ENCODE measurements around the gene CD83.

Gene CD83

DNA sequence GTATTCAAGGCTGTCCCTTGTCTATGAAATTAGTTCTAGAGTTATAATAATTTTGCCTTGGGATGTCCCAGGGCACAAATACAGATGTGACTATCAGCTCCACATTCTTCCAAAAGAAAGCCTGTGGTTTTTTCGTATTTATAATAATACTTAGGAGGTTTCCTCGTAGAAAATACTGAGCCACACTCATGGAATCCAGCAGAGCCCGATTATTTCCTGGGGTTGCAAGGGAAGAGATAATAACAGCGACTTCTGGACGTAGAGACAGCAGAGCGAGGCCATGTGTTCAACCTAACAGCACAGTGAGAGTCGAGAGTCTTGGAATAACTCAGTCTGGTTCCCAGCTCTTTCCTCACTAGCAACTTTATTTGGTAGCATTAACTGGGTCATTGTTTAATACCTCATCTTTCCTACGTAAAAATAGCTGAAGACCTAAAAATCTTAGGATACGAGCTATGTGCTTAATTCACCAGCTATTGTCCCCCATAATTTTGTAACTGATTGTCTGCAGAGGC lies 21.2 kb downstream of the CD83 start:
- H3K4me1 ChIP-seq (ENCODE audit: control insufficient read depth, insufficient read depth, low read length), result peaks cover 13% of the 10 kb centered on the region
- H3K27me3 ChIP-seq (replicated peaks; ENCODE audit: control insufficient read depth, insufficient read depth, low read length), result no peaks in the 10 kb centered on the region
- peaks cover 11% of the 10 kb centered on the region for H3K36me3 ChIP-seq (ENCODE audit: control insufficient read depth, insufficient read depth, low read length, severe bottlenecking)
- no peak for DNase-seq (ENCODE audit: low read depth)
- H3K9me3 ChIP-seq (ENCODE audit: control insufficient read depth, low read length), result no peaks in the 10 kb centered on the region
- no peak overlapping the region for H3K9ac ChIP-seq (ENCODE audit: low read length)
- H3K4me3 ChIP-seq (ENCODE audit: low read length), result no peak overlapping the region

DNA sequence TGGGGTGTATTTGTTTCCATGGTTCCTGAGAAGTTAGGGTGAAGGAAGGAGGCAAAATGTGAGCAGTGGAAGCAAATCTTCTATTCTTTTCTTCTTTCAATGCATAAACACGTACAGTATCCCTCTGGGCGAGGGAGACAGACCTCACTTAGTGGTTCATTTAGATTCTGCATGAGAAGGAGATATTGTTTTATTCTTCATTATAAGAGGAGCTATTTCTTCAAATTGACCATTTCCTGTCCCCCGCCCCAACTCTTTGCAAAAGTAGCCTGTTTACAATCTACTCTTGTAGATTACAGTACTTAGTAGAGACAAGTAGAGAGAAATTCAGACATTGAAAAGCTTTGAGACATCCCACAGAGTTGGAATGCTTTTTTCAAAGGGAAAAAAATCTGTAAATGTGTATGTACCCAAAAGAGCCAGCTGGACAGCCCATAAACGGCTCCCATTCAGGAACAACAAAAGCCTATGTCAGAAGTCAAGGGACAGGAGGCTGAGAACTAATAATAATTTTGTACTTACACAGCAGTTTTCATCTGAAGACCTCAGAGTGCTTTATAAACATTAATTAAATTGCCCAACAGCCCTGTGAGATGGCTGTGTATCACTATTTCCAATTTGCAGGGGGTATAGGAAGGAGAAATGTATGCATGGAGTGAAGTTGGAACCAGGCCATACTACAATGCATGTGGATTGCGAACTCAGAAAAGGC lies 23.9 kb downstream of the CD83 start:
- no peak overlapping the region for H3K4me3 ChIP-seq (ENCODE audit: low read length)
- H3K4me1 ChIP-seq (ENCODE audit: control insufficient read depth, insufficient read depth, low read length), result peaks cover 15% of the 10 kb centered on the region
- H3K9me3 ChIP-seq (ENCODE audit: control insufficient read depth, low read length), result no peaks in the 10 kb centered on the region
- no peaks in the 10 kb centered on the region for H3K36me3 ChIP-seq (ENCODE audit: control insufficient read depth, insufficient read depth, low read length, severe bottlenecking)
- no peak for DNase-seq (ENCODE audit: low read depth)
- no peaks in the 10 kb centered on the region for H3K27me3 ChIP-seq (replicated peaks; ENCODE audit: control insufficient read depth, insufficient read depth, low read length)
- H3K9ac ChIP-seq (ENCODE audit: low read length), result no peak overlapping the region

DNA sequence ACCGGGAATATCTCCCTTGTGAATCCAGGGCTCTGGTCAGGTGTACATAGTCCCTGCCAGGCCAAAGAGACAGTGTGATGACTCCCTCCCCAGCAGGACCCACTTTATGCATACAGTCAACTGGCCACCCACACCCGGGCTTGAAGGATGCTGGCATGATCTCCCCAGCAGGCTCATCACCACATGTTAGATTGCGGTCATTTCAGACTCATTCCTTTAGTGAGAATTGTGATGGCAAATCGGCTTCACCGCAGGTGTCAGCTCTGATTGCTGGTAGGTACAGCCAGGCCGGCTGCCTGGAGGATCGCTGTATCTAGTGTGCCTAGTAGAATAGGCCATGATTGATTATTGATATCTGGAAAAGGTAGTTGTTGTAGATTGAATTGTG lies 24.5 kb downstream of the CD83 start:
- H3K36me3 ChIP-seq (ENCODE audit: control insufficient read depth, insufficient read depth, low read length, severe bottlenecking), result no peaks in the 10 kb centered on the region
- no peaks in the 10 kb centered on the region for H3K9me3 ChIP-seq (ENCODE audit: control insufficient read depth, low read length)
- peaks cover 20% of the 10 kb centered on the region for H3K4me1 ChIP-seq (ENCODE audit: control insufficient read depth, insufficient read depth, low read length)
- no peak overlapping the region for H3K9ac ChIP-seq (ENCODE audit: low read length)
- no peaks in the 10 kb centered on the region for H3K27me3 ChIP-seq (replicated peaks; ENCODE audit: control insufficient read depth, insufficient read depth, low read length)
- H3K4me3 ChIP-seq (ENCODE audit: low read length), result no peak overlapping the region
- DNase-seq (ENCODE audit: low read depth), result no peak

DNA sequence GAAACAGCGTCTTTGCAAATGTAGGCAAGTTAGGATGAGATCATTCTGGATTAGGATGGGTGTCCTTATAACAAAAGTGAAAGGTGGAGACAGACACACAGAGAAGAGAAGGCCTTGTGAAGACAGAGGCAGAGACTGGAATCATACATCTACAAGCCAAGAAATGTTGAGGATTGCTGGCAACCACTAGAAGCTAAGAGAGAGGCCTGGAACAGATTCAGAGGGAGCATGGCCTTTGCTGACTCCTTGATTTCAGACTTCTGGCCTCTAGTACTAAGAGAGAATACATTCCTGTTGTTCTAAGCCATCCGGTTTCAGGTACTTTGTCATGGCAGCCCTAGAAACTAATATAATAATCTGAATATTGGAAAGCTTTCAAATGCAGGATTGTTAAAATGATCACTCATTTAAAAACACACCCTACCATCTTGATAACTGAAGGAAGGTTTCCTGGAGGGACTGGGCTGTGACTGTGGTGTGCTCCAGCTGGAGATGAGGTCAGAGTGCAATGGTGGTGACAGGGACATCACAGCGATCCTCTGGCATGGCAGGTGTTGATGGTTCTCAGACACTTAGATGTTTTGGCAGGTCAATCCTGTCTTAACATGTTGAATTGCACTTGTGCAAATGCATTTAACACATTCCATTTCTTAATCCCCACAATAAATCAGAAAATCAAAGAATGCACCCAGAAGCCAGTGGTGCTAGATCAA lies 25.1 kb downstream of the CD83 start:
- no peak overlapping the region for H3K9ac ChIP-seq (ENCODE audit: low read length)
- no peak overlapping the region for H3K4me3 ChIP-seq (ENCODE audit: low read length)
- no peaks in the 10 kb centered on the region for H3K9me3 ChIP-seq (ENCODE audit: control insufficient read depth, low read length)
- no peak for DNase-seq (ENCODE audit: low read depth)
- H3K4me1 ChIP-seq (ENCODE audit: control insufficient read depth, insufficient read depth, low read length), result peaks cover 26% of the 10 kb centered on the region
- H3K36me3 ChIP-seq (ENCODE audit: control insufficient read depth, insufficient read depth, low read length, severe bottlenecking), result no peaks in the 10 kb centered on the region
- no peaks in the 10 kb centered on the region for H3K27me3 ChIP-seq (replicated peaks; ENCODE audit: control insufficient read depth, insufficient read depth, low read length)

DNA sequence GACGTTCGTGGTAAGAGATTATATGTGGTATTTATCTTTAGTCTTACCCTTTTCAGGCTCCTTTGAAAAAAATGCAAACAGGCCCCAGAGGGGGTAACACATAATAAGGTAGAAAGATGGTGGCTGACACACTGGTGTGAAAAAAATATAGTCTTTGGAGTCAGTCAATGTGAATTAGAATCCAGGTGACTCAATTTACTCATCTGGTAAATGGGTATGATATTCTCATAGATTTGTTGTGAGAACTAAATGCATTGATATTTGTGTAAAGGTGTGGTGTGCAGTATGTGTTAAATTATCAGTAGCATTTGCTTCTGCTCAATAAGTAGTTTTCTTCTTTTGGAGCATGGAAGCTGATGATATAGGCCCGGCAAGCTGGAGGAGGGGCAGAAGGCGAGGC lies 25.7 kb downstream of the CD83 start:
- Histone ChIP-seq H3K36me3 (ENCODE audit: control insufficient read depth, insufficient read depth, low read length, severe bottlenecking) (no peaks in the 10 kb centered on the region), H3K9me3 (ENCODE audit: control insufficient read depth, low read length) (no peaks in the 10 kb centered on the region), H3K9ac (ENCODE audit: low read length) (no peak overlapping the region), H3K27me3 (replicated peaks; ENCODE audit: control insufficient read depth, insufficient read depth, low read length) (no peaks in the 10 kb centered on the region), H3K4me1 (ENCODE audit: control insufficient read depth, insufficient read depth, low read length) (peaks cover 32% of the 10 kb centered on the region), H3K4me3 (ENCODE audit: low read length) (no peak overlapping the region)
- no peak for DNase-seq (ENCODE audit: low read depth)

DNA sequence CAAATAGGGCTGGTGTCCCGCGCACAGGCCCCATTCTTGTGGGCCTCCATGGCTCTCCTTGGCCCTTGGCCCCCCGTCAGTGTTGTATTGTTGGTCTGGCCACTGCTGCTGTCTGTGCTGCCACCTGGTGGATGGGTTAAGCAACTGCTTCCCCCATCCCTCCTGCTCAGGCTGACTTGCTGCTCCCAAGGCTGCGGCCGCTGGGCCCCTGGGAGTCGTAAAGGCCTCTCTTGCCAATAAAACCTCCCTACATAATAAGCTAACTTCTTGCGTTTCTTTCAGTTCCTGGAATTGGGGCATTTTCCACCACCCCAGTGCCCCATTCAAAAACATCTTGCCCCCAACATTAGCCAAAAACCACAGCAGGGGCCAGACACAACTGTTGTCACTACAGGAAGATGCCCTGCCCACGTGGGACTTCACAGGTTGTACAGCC lies 27.1 kb downstream of the CD83 start:
- Histone ChIP-seq H3K27me3 (replicated peaks; ENCODE audit: control insufficient read depth, insufficient read depth, low read length) (no peaks in the 10 kb centered on the region), H3K4me1 (ENCODE audit: control insufficient read depth, insufficient read depth, low read length) (peaks cover 38% of the 10 kb centered on the region), H3K9me3 (ENCODE audit: control insufficient read depth, low read length) (no peaks in the 10 kb centered on the region), H3K9ac (ENCODE audit: low read length) (no peak overlapping the region), H3K4me3 (ENCODE audit: low read length) (no peak overlapping the region), H3K36me3 (ENCODE audit: control insufficient read depth, insufficient read depth, low read length, severe bottlenecking) (no peaks in the 10 kb centered on the region)
- peak; percentile 78 for DNase-seq (ENCODE audit: low read depth)

DNA sequence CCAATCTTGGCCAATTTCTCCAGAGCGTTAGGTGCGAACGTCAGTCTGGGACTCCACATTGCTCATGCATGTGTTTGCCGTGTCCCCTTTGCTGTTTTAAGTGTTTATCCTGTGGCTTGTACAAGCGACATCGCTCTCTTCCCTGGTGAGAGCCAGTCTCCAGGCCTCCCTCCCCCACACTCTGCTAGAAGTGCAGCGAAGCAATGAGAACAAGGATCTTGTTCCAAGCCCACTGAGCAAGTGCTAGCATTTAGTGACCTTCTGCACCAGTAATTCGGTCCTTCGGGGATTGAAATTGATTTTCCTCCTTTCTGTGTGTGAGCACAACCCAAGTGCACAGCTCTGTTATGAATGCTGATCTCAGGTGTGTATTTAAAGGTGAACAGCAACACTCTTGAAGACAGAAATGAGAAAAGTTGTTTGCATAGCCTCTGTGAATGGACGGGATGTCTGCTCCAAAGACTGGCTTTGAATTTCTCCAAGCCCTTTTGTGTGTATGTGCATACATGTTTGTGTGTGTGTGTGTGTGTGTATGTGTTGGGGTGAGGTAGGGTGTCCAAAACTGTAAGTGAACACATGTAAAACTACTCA lies 29.0 kb downstream of the CD83 start:
- no peaks in the 10 kb centered on the region for H3K36me3 ChIP-seq (ENCODE audit: control insufficient read depth, insufficient read depth, low read length, severe bottlenecking)
- no peaks in the 10 kb centered on the region for H3K9me3 ChIP-seq (ENCODE audit: control insufficient read depth, low read length)
- no peak for DNase-seq (ENCODE audit: low read depth)
- H3K27me3 ChIP-seq (replicated peaks; ENCODE audit: control insufficient read depth, insufficient read depth, low read length), result peaks cover 10% of the 10 kb centered on the region
- peaks cover 35% of the 10 kb centered on the region for H3K4me1 ChIP-seq (ENCODE audit: control insufficient read depth, insufficient read depth, low read length)
- H3K9ac ChIP-seq (ENCODE audit: low read length), result no peak overlapping the region
- no peak overlapping the region for H3K4me3 ChIP-seq (ENCODE audit: low read length)

DNA sequence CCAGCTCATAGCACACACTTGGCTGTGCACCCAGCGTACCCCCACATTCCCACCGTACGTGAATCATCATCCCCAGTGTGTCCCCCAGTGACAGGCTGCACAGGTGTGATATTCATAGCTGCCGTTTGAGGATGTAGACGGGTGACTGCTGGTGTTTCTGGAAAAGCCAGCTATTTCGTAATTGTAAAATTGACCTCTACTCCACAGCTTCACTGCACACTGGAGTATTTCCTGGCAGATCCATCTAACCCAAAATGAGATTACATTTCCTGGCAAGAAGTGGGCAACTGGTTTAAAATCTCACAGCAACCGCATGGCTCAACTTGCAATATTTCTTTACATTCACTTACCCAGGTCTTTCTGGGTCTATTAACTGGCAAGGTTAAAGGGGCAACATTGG lies 30.3 kb downstream of the CD83 start:
- Histone ChIP-seq H3K9me3 (ENCODE audit: control insufficient read depth, low read length) (no peaks in the 10 kb centered on the region), H3K9ac (ENCODE audit: low read length) (peak overlapping the region; percentile 7), H3K27me3 (replicated peaks; ENCODE audit: control insufficient read depth, insufficient read depth, low read length) (peaks cover 10% of the 10 kb centered on the region), H3K36me3 (ENCODE audit: control insufficient read depth, insufficient read depth, low read length, severe bottlenecking) (no peaks in the 10 kb centered on the region), H3K4me3 (ENCODE audit: low read length) (no peak overlapping the region), H3K4me1 (ENCODE audit: control insufficient read depth, insufficient read depth, low read length) (peaks cover 26% of the 10 kb centered on the region)
- no peak for DNase-seq (ENCODE audit: low read depth)

DNA sequence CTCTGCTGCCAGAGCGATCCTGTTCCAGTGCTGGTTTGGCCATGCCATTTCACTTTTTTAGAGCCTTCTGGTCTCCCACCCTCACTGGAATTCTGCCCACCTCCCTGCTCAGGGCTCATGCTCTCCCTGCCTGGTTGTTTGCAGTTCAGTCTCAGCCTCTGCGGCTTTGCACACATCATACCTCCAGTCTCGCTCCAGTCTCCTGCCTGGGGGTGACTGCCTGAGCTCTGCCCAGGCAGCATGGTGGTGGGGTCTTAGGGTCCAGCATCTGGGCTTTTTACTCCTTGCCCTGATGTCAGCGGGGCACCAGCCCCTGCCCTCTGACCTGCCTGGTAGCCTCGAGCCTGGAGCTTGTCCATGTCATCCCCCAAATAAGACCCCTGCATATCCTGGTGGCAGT lies 30.9 kb downstream of the CD83 start:
- peak overlapping the region; percentile 7 for H3K9ac ChIP-seq (ENCODE audit: low read length)

DNA sequence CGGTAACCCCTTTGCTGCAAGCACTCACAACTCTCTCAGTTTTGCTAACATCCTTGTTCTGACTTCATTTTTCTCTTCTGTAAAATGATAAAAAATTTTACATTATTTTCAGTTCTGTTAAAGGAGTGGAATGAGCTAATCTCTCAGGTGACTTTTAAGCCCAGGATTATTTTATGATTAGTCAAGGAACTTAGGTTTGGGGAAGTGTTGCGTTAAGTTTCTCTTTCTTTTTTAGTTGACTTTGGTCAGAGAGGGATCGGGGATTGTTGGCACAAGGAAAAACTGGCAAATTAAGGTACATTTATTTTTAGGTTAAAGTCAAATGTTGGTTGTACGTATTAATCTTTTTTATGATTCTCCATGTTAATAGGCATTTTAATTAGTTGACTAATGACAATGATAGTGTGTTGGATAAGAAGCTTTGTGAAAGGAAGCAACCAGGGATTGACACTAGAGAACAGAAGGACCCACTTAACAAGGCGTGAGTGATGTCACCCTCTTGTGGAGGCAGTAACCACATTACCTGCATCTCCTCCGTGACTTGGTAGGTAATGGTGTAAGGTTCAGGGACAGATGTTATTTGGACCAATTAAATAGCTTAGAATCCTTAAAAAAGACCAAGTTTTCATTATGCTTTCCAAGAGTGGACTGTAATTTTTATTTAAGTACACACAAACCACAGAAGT lies 31.6 kb downstream of the CD83 start:
- Histone ChIP-seq H3K36me3 (ENCODE audit: control insufficient read depth, insufficient read depth, low read length, severe bottlenecking) (no peaks in the 10 kb centered on the region), H3K4me3 (ENCODE audit: low read length) (no peak overlapping the region), H3K27me3 (replicated peaks; ENCODE audit: control insufficient read depth, insufficient read depth, low read length) (peaks cover 20% of the 10 kb centered on the region), H3K9ac (ENCODE audit: low read length) (no peak overlapping the region), H3K4me1 (ENCODE audit: control insufficient read depth, insufficient read depth, low read length) (peaks cover 25% of the 10 kb centered on the region), H3K9me3 (ENCODE audit: control insufficient read depth, low read length) (no peaks in the 10 kb centered on the region)
- no peak for DNase-seq (ENCODE audit: low read depth)

More for the DNA sequence above, 30.9 kb downstream of the CD83 start:
- Histone ChIP-seq H3K9me3 (ENCODE audit: control insufficient read depth, low read length) (no peaks in the 10 kb centered on the region), H3K4me1 (ENCODE audit: control insufficient read depth, insufficient read depth, low read length) (peaks cover 25% of the 10 kb centered on the region), H3K27me3 (replicated peaks; ENCODE audit: control insufficient read depth, insufficient read depth, low read length) (peaks cover 13% of the 10 kb centered on the region), H3K4me3 (ENCODE audit: low read length) (no peak overlapping the region), H3K36me3 (ENCODE audit: control insufficient read depth, insufficient read depth, low read length, severe bottlenecking) (no peaks in the 10 kb centered on the region)
- no peak for DNase-seq (ENCODE audit: low read depth)

DNA sequence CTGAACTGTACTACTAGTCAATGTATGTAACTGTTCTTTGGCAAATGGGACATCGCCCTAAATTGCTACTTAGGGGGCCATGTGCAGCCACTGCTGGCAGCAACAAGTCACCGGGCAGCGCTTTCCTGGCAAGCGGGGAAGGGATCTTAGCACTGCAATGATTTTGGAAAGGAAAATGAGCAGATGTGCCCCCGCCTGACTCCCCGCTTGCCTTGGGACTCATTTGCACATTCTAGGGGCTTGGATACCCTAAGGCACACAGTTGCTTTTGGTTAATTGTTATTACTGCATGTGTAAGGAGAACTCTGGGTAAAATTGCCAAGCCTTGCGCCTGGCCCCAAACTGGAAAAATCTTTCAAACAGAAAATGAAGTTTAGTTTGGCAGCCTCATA lies 32.2 kb downstream of the CD83 start:
- Histone ChIP-seq H3K36me3 (ENCODE audit: control insufficient read depth, insufficient read depth, low read length, severe bottlenecking) (no peaks in the 10 kb centered on the region), H3K4me3 (ENCODE audit: low read length) (no peak overlapping the region), H3K4me1 (ENCODE audit: control insufficient read depth, insufficient read depth, low read length) (peaks cover 25% of the 10 kb centered on the region), H3K9me3 (ENCODE audit: control insufficient read depth, low read length) (no peaks in the 10 kb centered on the region), H3K9ac (ENCODE audit: low read length) (no peak overlapping the region), H3K27me3 (replicated peaks; ENCODE audit: control insufficient read depth, insufficient read depth, low read length) (peaks cover 20% of the 10 kb centered on the region)
- no peak for DNase-seq (ENCODE audit: low read depth)

Measured in adipocyte (in vitro differentiated cells).